ENCODE results near the gene CDK5R2. TPM values are rescaled to one million over a fixed set of nuclear protein-coding genes. Genes with fewer than 3 reads are reported as not detected.

The CDK5R2 gene
- total RNA-seq, 1 donor from 2014 or later: not detected

GRCh38 chr2:219003267-219003634 is 43.8 kb downstream of the CDK5R2 start:
- intact Hi-C loops (cut with DNase I): no loop called here
- Histone ChIP-seq H3K27me3 (ENCODE audit: low read depth) (peaks cover 77% of the 10 kb centered on the region), H3K4me3 (peak overlapping the region; percentile 45), H3K36me3 (no peaks in the 10 kb centered on the region), H3K4me1 (peaks cover 23% of the 10 kb centered on the region), H3K9me3 (no peaks in the 10 kb centered on the region), H3K27ac (no peak overlapping the region)
- ATAC-seq (no peak), DNase-seq (no peak)
- no peak for TF ChIP-seq CTCF (IDR thresholded peaks at IDR 0.05)

DNA sequence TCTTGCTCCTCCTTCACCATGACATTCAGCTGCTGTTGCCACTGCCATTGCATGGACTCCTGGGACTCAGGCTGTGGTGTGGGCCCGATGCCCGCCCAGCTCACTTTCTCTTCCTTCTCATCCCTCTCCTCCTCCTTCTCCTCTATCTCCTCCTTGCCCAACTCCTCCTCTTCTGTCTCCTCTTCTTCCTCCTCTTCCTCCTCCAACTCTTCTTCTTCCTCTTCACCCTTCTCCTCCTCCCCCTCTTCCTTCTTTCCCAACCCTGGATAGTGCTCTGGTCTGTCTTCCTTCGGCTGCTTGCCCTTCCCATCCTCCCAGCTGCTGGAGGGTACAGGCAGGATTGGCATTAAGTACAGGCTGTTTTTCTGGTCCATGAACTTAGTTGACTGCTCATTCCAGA is 44.5 kb downstream of the CDK5R2 start:
- TF ChIP-seq CTCF (IDR thresholded peaks at IDR 0.05): no peak
- no peaks in the 10 kb centered on the region for H3K36me3 ChIP-seq
- H3K4me1 ChIP-seq: peaks cover 23% of the 10 kb centered on the region
- H3K4me3 ChIP-seq: no peak overlapping the region
- DNase-seq: no peak
- ATAC-seq: no peak
- intact Hi-C loops (cut with DNase I): no loop called here
- peaks cover 70% of the 10 kb centered on the region for H3K27me3 ChIP-seq (ENCODE audit: low read depth)
- H3K27ac ChIP-seq: no peak overlapping the region
- no peaks in the 10 kb centered on the region for H3K9me3 ChIP-seq

- no peaks in the 10 kb centered on the region for H3K9me3 ChIP-seq
- no peaks in the 10 kb centered on the region for H3K4me1 ChIP-seq
- H3K36me3 ChIP-seq: no peaks in the 10 kb centered on the region
- peaks cover 20% of the 10 kb centered on the region for H3K27me3 ChIP-seq (ENCODE audit: low read depth)
- H3K27ac ChIP-seq: no peak overlapping the region
- no peak for DNase-seq
- H3K4me3 ChIP-seq: no peak overlapping the region
- TF ChIP-seq CTCF (IDR thresholded peaks at IDR 0.05): no peak
- intact Hi-C loops (cut with DNase I): no loop called here
- ATAC-seq: no peak
Observed at GRCh38 chr2:219009294-219009693, 49.8 kb downstream of the CDK5R2 start.

DNA sequence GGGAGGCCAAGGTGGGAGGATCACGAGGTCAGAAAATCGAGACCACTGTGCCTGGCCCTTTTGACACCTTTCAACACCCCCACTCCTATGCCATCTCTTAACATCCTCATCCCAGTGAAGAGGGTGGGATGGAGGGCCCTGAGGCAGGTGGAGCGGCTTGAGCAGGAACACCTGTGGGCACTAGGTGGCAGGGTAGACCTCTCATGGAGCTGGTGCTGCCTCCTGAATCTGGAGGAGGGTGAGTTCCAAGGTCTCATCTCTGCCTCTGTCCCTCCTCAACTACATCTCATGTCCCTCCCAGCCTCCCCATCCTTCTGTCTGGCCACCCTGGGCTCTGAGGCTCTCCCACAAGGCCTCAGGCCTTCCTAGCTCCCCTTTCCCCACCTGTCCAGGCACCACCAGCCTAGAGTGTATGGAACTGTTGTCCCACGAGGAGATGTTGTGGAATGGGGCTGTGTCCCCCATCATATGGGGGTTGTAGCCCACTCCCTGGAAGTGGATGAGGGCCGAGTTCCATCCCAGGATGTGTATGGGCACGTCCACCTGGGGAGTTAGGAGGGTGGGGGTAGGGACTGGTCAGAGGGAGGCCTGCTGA is 50.8 kb downstream of the CDK5R2 start:
- H3K27me3 ChIP-seq (ENCODE audit: low read depth): peaks cover 11% of the 10 kb centered on the region
- peak; percentile 55 to 68 for ATAC-seq

DNA sequence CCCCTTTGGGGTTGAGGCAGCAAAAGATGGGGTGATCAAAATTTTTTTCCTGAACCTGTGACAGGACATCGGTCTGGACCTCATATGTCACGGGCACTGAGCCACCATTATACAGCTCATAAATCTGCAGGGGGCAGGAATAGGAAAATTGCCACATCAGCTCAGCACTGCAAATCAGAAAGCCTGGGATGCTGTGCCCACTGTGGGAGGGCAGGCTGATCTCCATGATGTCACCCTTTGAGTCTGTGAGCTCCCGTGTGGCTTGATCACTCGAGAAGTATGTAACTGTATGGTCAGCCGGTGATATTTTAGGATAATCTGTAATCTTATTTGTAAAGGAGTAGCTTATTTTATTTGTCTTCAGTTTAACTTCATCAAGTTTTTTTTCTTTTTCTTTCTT is 51.4 kb downstream of the CDK5R2 start:
- ATAC-seq (no peak), DNase-seq (no peak)
- Histone ChIP-seq H3K4me1 (no peaks in the 10 kb centered on the region), H3K36me3 (no peaks in the 10 kb centered on the region), H3K27ac (no peak overlapping the region), H3K4me3 (no peak overlapping the region), H3K27me3 (ENCODE audit: low read depth) (peaks cover 5% of the 10 kb centered on the region), H3K9me3 (no peaks in the 10 kb centered on the region)
- intact Hi-C loops (cut with DNase I): no loop called here
- no peak for TF ChIP-seq CTCF (IDR thresholded peaks at IDR 0.05)

More for the DNA sequence above, 50.8 kb downstream of the CDK5R2 start:
- intact Hi-C loops (cut with DNase I): no loop called here
- TF ChIP-seq CTCF (IDR thresholded peaks at IDR 0.05): peak; percentile 26
- no peak for DNase-seq
- H3K9me3 ChIP-seq: no peaks in the 10 kb centered on the region
- no peaks in the 10 kb centered on the region for H3K4me1 ChIP-seq
- no peak overlapping the region for H3K4me3 ChIP-seq
- H3K36me3 ChIP-seq: no peaks in the 10 kb centered on the region
- H3K27ac ChIP-seq: no peak overlapping the region

Small RNAs within 50 kb of the gene (microRNA-seq; reads per million reads assigned to microRNA genes)
- 5,134 reads per million, percentile 92 among the genes with 10 or more reads in this experiment for gene MIR375 (ENCODE audit: borderline number of aligned reads)

Other genes with a start within 250 kb of the CDK5R2 start
- gene TTLL4, start 248.8 kb upstream of the CDK5R2 start, total RNA-seq: 30.0 TPM
- 273 TPM for gene CYP27A1, start 177.5 kb upstream of the CDK5R2 start, total RNA-seq
- gene PRKAG3, start 127.9 kb upstream of the CDK5R2 start, total RNA-seq: not detected
- 0.44 TPM for gene WNT6, start 99.9 kb upstream of the CDK5R2 start, total RNA-seq
- 0.35 TPM for gene WNT10A, start 78.8 kb upstream of the CDK5R2 start, total RNA-seq
- not detected for gene FEV, start 25.5 kb downstream of the CDK5R2 start, total RNA-seq
- not detected for gene CRYBA2, start 33.8 kb downstream of the CDK5R2 start, total RNA-seq
- gene CFAP65, start 81.8 kb downstream of the CDK5R2 start, total RNA-seq: 7.6 TPM
- gene IHH, start 101.3 kb downstream of the CDK5R2 start, total RNA-seq: 0.71 TPM
- gene NHEJ1, start 201.1 kb downstream of the CDK5R2 start, total RNA-seq: 13.0 TPM
- 3.4 TPM for gene SLC23A3, start 210.4 kb downstream of the CDK5R2 start, total RNA-seq
- gene CNPPD1, start 217.3 kb downstream of the CDK5R2 start, total RNA-seq: 67.7 TPM
- gene RETREG2, start 218.6 kb downstream of the CDK5R2 start, total RNA-seq: 82.3 TPM
- gene ZFAND2B, start 247.1 kb downstream of the CDK5R2 start, total RNA-seq: 32.6 TPM

Data from lower lobe of right lung (tissue), 2 donors.